H9 (cell line): ENCODE data around the gene NRXN3. TPM values are rescaled to one million over a fixed set of nuclear protein-coding genes. Genes with fewer than 3 reads are reported as not detected.

ENCODE experiments used
- DNase-seq: peaks from one replicate; pipeline ENCODE4 v3.0.0-alpha.2; 2017
- H2AFZ ChIP-seq: one replicate; pipeline ENCODE4 v1.6.1; 2013; ENCODE audit warnings: mild to moderate bottlenecking, low read length, control low read depth, moderate library complexity
- H2AK5ac ChIP-seq: 2 replicates; pipeline ENCODE4 v1.6.1; 2013; ENCODE audit warnings: low read length, control low read depth, mixed read lengths; ENCODE audit not compliant: insufficient read length
- H2BK120ac ChIP-seq: one replicate; pipeline ENCODE4 v1.6.1; 2013; ENCODE audit warnings: low read depth, mild to moderate bottlenecking, low read length, control low read depth, inconsistent platforms; ENCODE audit not compliant: poor library complexity, severe bottlenecking
- H2BK12ac ChIP-seq: 2 replicates; pipeline ENCODE4 v1.6.1; 2013; ENCODE audit warnings: low read length, control low read depth, mixed read lengths, low read depth; ENCODE audit not compliant: insufficient read length
- H2BK15ac ChIP-seq: 2 replicates; pipeline ENCODE4 v1.6.1; 2013; ENCODE audit warnings: low read depth, low read length, control low read depth
- H2BK20ac ChIP-seq: one replicate; pipeline ENCODE4 v1.6.1; 2013; ENCODE audit warnings: low read depth, mild to moderate bottlenecking, low read length, control low read depth, inconsistent platforms; ENCODE audit not compliant: poor library complexity, severe bottlenecking
- H2BK5ac ChIP-seq: 2 replicates; pipeline ENCODE4 v1.6.1; 2013; ENCODE audit warnings: low read length, control low read depth, mixed read lengths; ENCODE audit not compliant: insufficient read length
- H3K14ac ChIP-seq: 2 replicates; pipeline ENCODE4 v1.6.1; 2013; ENCODE audit warnings: low read length, control low read depth; ENCODE audit not compliant: insufficient read depth
- H3K18ac ChIP-seq: 2 replicates; pipeline ENCODE4 v1.6.1; 2013; ENCODE audit warnings: low read depth, mild to moderate bottlenecking, mixed read lengths, low read length, control low read depth; ENCODE audit not compliant: insufficient read length
- H3K23ac ChIP-seq: 2 replicates; pipeline ENCODE4 v1.6.1; 2013; ENCODE audit warnings: low read length, control low read depth, mixed read lengths, low read depth; ENCODE audit not compliant: insufficient read length
- H3K23me2 ChIP-seq: 2 replicates; pipeline ENCODE4 v1.6.1; 2013; ENCODE audit warnings: low read depth, mild to moderate bottlenecking, mixed read lengths, low read length, control low read depth; ENCODE audit not compliant: insufficient read length, poor library complexity, severe bottlenecking
- H3K27ac ChIP-seq: 2 replicates; pipeline ENCODE4 v1.5.1; 2013; ENCODE audit warnings: low read length, control low read depth, mixed read lengths, low read depth; ENCODE audit not compliant: insufficient read length
- H3K27me3 ChIP-seq: 2 replicates; pipeline ENCODE4 v1.6.1; 2013; ENCODE audit warnings: low read length, control low read depth, inconsistent platforms; ENCODE audit not compliant: insufficient read depth
- H3K4ac ChIP-seq: 2 replicates; pipeline ENCODE4 v1.6.1; 2013; ENCODE audit warnings: low read depth, mild to moderate bottlenecking, control low read depth, inconsistent platforms, low read length, moderate library complexity
- H3K4me1 ChIP-seq: 2 replicates; pipeline ENCODE4 v1.6.1; 2013; ENCODE audit warnings: low read length, control low read depth, inconsistent platforms; ENCODE audit not compliant: insufficient read depth
- H3K4me2 ChIP-seq: 2 replicates; pipeline ENCODE4 v1.6.1; 2013; ENCODE audit warnings: low read length, control low read depth, mixed read lengths; ENCODE audit not compliant: insufficient read length, insufficient read depth
- H3K56ac ChIP-seq: 2 replicates; pipeline ENCODE4 v1.6.1; 2013; ENCODE audit warnings: low read depth, mild to moderate bottlenecking, mixed read lengths, low read length, control low read depth; ENCODE audit not compliant: insufficient read length
- H3K79me1 ChIP-seq: 2 replicates; pipeline ENCODE4 v1.6.1; 2013; ENCODE audit warnings: low read depth, mild to moderate bottlenecking, moderate library complexity, low read length, control low read depth, inconsistent platforms; ENCODE audit not compliant: insufficient read depth, poor library complexity, severe bottlenecking
- H3K79me2 ChIP-seq: 2 replicates; pipeline ENCODE4 v1.6.1; 2013; ENCODE audit warnings: low read length, control low read depth, inconsistent platforms; ENCODE audit not compliant: insufficient read depth
- H3K9ac ChIP-seq: 2 replicates; pipeline ENCODE4 v1.6.1; 2013; ENCODE audit warnings: low read length, control low read depth, mixed read lengths; ENCODE audit not compliant: insufficient read length; ENCODE audit errors: extremely low read depth
- H3K9me3 ChIP-seq: one replicate; pipeline ENCODE4 v1.6.1; 2013; ENCODE audit warnings: low read depth, low read length, inconsistent platforms; ENCODE audit not compliant: control insufficient read depth
- H3T11ph ChIP-seq: one replicate; pipeline ENCODE4 v1.6.1; 2013; ENCODE audit warnings: mild to moderate bottlenecking, low read length, control low read depth, inconsistent platforms
- H4K20me1 ChIP-seq: one replicate; pipeline ENCODE4 v1.6.1; 2013; ENCODE audit not compliant: control insufficient read depth, insufficient read length, insufficient read depth
- H4K5ac ChIP-seq: 2 replicates; pipeline ENCODE4 v1.6.1; 2013; ENCODE audit warnings: low read depth, mild to moderate bottlenecking, mixed read lengths, low read length, control low read depth; ENCODE audit not compliant: insufficient read length
- H4K8ac ChIP-seq: replicated peaks from 2 replicates; pipeline ENCODE4 v1.6.1; 2013; ENCODE audit warnings: low read length, control low read depth, mixed read lengths, low read depth; ENCODE audit not compliant: insufficient read length
- H4K91ac ChIP-seq: 2 replicates; pipeline ENCODE4 v1.6.1; 2013; ENCODE audit warnings: low read depth, mild to moderate bottlenecking, moderate library complexity, mixed read lengths, low read length, control low read depth; ENCODE audit not compliant: insufficient read length
- H3K27ac Mint-ChIP-seq, 3 experiments: 2 replicates in 2 of 3; 3 replicates in 1 of 3; pipeline ENCODE4 v1.8.0; 2020 to 2021; ENCODE audit warnings: mixed read lengths in 3 of 3, mild to moderate bottlenecking in 1 of 3, moderate library complexity in 1 of 3
- H3K27me3 Mint-ChIP-seq: 2 replicates; pipeline ENCODE4 v1.8.0; 2021; ENCODE audit warnings: low read depth, mild to moderate bottlenecking, moderate library complexity, mixed read lengths
- H3K36me3 Mint-ChIP-seq, 3 experiments: 2 replicates in 2 of 3; 3 replicates in 1 of 3; pipeline ENCODE4 v1.8.0; 2020 to 2021; ENCODE audit warnings: low read depth in 3 of 3, mixed read lengths in 3 of 3; ENCODE audit not compliant: insufficient read depth in 1 of 3
- H3K4me1 Mint-ChIP-seq, 2 experiments: 2 replicates each; pipeline ENCODE4 v1.8.0; 2020; ENCODE audit warnings: mixed read lengths in 2 of 2
- H3K4me3 Mint-ChIP-seq, 2 experiments: 2 replicates in 1 of 2; 3 replicates in 1 of 2; pipeline ENCODE4 v1.8.0; 2020 to 2021; ENCODE audit warnings: mild to moderate bottlenecking in 2 of 2, mixed read lengths in 2 of 2, moderate library complexity in 1 of 2
- H3K9me3 Mint-ChIP-seq, 2 experiments: 2 replicates in 1 of 2; 3 replicates in 1 of 2; pipeline ENCODE4 v1.8.0; 2020; ENCODE audit warnings: mild to moderate bottlenecking in 2 of 2, mixed read lengths in 2 of 2, moderate library complexity in 1 of 2
- CTCF ChIP-seq: fragments of 200-600 bp; sonication (generic); conservative IDR thresholded peaks from 3 replicates; pipeline ENCODE4 v1.8.0; 2021; ENCODE audit warnings: antibody characterized with exemption, mild to moderate bottlenecking
- WGBS: extraction: QIAGEN DNeasy Blood & Tissue Kit; methylation state at CpG from one replicate; pipeline ENCODE4 v1.1.7; 2013; ENCODE audit warnings: missing lambda C conversion rate, low lambda C conversion rate, mixed read lengths; ENCODE audit not compliant: insufficient read length; ENCODE audit errors: extremely low coverage; 5-methylcytosine and 5-hydroxymethylcytosine counted together
- total RNA-seq: library from RNA; stranded (reverse); gene quantifications from 2 replicates; pipeline ENCODE4 v1.2.1, GENCODE V29; 2021

Gene NRXN3
- total RNA-seq, 1 experiment from 2014 or later, result 1.8 TPM

GRCh38 chr14:78346747-78347146, 176.6 kb downstream of the NRXN3 start:
- WGBS, result no CpG with 5 or more reads among the region's 5 CpGs
- no peaks in the 10 kb centered on the region for H3K79me2 ChIP-seq
- no peak overlapping the region for H3K14ac ChIP-seq
- H3K23me2 ChIP-seq, result no peaks in the 10 kb centered on the region
- peaks cover 5% of the 10 kb centered on the region; the same call in 1 of the 2 replicates for H3K4me1 ChIP-seq
- H3K23ac ChIP-seq, result no peak overlapping the region
- no peak overlapping the region for H4K5ac ChIP-seq
- no peak overlapping the region for H2BK20ac ChIP-seq
- H3K18ac ChIP-seq, result no peak overlapping the region
- Mint-ChIP-seq H3K36me3 (no peaks in the 10 kb centered on the region), H3K4me3 (no peak overlapping the region), H3K4me1 (peaks cover 31 to 43% of the 10 kb centered on the region in 2 experiments), H3K27ac (no peak overlapping the region), H3K27me3 (no peaks in the 10 kb centered on the region; the same call in 1 of the 2 replicates), H3K9me3 (no peaks in the 10 kb centered on the region; a peak in 1 of 5 replicates)
- H3T11ph ChIP-seq, result no peak overlapping the region
- H3K56ac ChIP-seq, result no peak overlapping the region
- H2BK15ac ChIP-seq, result no peak overlapping the region
- no peaks in the 10 kb centered on the region for H4K20me1 ChIP-seq
- no peak overlapping the region for H4K8ac ChIP-seq
- no peak overlapping the region for H2BK120ac ChIP-seq
- H4K91ac ChIP-seq, result no peak overlapping the region
- no peak for DNase-seq
- H2AK5ac ChIP-seq, result no peak overlapping the region
- no peak overlapping the region for H3K9ac ChIP-seq
- no peak overlapping the region for H2AFZ ChIP-seq
- TF ChIP-seq CTCF, result no peak
- H2BK5ac ChIP-seq, result no peak overlapping the region
- H3K4ac ChIP-seq, result no peak overlapping the region
- H3K27ac ChIP-seq, result no peak overlapping the region
- no peak overlapping the region for H2BK12ac ChIP-seq
- H3K27me3 ChIP-seq, result no peaks in the 10 kb centered on the region
- no peaks in the 10 kb centered on the region for H3K79me1 ChIP-seq
- no peak overlapping the region for H3K4me2 ChIP-seq
- no peaks in the 10 kb centered on the region for H3K9me3 ChIP-seq
